CD4-positive, alpha-beta T cell (primary cell): ENCODE measurements around the gene AK8. TPM values are rescaled to one million over a fixed set of nuclear protein-coding genes. Genes with fewer than 3 reads are reported as not detected.

Source experiments
- ATAC-seq: fragments of 200-7000 bp; cut with Tn5 transposase; one replicate; pipeline ENCODE4 v1.10.0; 2022; ENCODE audit warnings: mild to moderate bottlenecking; ENCODE audit not compliant: poor library complexity
- CTCF ChIA-PET: fragments of 350-600 bp; sonication (Branson Sonifier 250); formaldehyde crosslinking; loops from one replicate; lab custom pipeline; 2021; ENCODE audit warnings: antibody characterized with exemption, inconsistent platforms; lab: Charles Lee
- POLR2A ChIA-PET: fragments of 350-600 bp; sonication (Branson Sonifier 250); formaldehyde crosslinking; loops from one replicate; lab custom pipeline; 2021; ENCODE audit warnings: antibody characterized with exemption, inconsistent platforms; lab: Charles Lee
- DNase-seq, 14 experiments: peaks; one replicate each; pipeline ENCODE4 v3.0.0-alpha.2; 2013 to 2020; ENCODE audit warnings: mixed read lengths in 2 of 14
- H3K27ac ChIP-seq, 2 donors: one replicate each; pipeline versions ENCODE4 v1.5.1 to v1.7.0; 2013; ENCODE audit warnings: low read length in 2 of 2, low read depth in 1 of 2, mild to moderate bottlenecking in 1 of 2
- H3K27me3 ChIP-seq, 2 experiments: 1 replicate in 1 of 2; 2 replicates in 1 of 2; pipeline versions ENCODE4 v1.6.1 to v1.7.0; 2013; ENCODE audit warnings: low read length in 2 of 2, control low read depth in 1 of 2, mild to moderate bottlenecking in 1 of 2, moderate library complexity in 1 of 2; ENCODE audit not compliant: insufficient read depth in 2 of 2, control insufficient read depth in 1 of 2
- H3K36me3 ChIP-seq: one replicate; pipeline ENCODE4 v1.6.1; 2013; ENCODE audit warnings: low read length, control low read depth; ENCODE audit not compliant: insufficient read depth
- H3K4me1 ChIP-seq: one replicate; pipeline ENCODE4 v1.6.1; 2013; ENCODE audit warnings: low read length, control low read depth; ENCODE audit not compliant: insufficient read depth
- H3K4me3 ChIP-seq: one replicate; pipeline ENCODE4 v1.5.1; 2013; ENCODE audit warnings: mild to moderate bottlenecking, low read length, moderate library complexity
- H3K9me3 ChIP-seq, 2 experiments: 1 replicate in 1 of 2; 2 replicates in 1 of 2; pipeline versions ENCODE4 v1.6.1 to v1.7.0; 2013; ENCODE audit warnings: low read length in 2 of 2, mild to moderate bottlenecking in 2 of 2, control low read depth in 1 of 2, moderate library complexity in 1 of 2; ENCODE audit not compliant: control insufficient read depth in 1 of 2, insufficient read depth in 1 of 2
- H3K27ac Mint-ChIP-seq: one replicate; pipeline ENCODE4 v1.8.0; 2020; ENCODE audit warnings: mixed read lengths
- H3K27me3 Mint-ChIP-seq: one replicate; pipeline ENCODE4 v1.8.0; 2021; ENCODE audit warnings: mixed read lengths
- H3K36me3 Mint-ChIP-seq: one replicate; pipeline ENCODE4 v1.8.0; 2021; ENCODE audit warnings: low read depth, mixed read lengths
- H3K4me1 Mint-ChIP-seq: one replicate; pipeline ENCODE4 v1.8.0; 2021; ENCODE audit warnings: low read depth, mixed read lengths
- H3K4me3 Mint-ChIP-seq: one replicate; pipeline ENCODE4 v1.8.0; 2020; ENCODE audit warnings: mild to moderate bottlenecking, mixed read lengths
- H3K9me3 Mint-ChIP-seq: one replicate; pipeline ENCODE4 v1.8.0; 2020; ENCODE audit warnings: mixed read lengths
- CTCF ChIP-seq: fragments of 200-600 bp; IDR thresholded peaks from one replicate; pipeline ENCODE4 v1.8.0; 2022; ENCODE audit warnings: antibody characterized with exemption, mild to moderate bottlenecking
- intact Hi-C, 2 experiments: fragments of 100-400 bp; cut with DNase I in 1 of 2; cut with micrococcal nuclease in 1 of 2; formaldehyde crosslinking; loops; one replicate each; pipeline versions ENCODE4 v1.15.1 to v1.9.0; 2023 to 2025; cut with DNase I, micrococcal nuclease
- total RNA-seq, 174 experiments: library from RNA in 2 of 174; stranded (reverse) in 2 of 174; gene quantifications; one replicate each; pipeline ENCODE4 v1.2.3 and lab custom pipeline; 2021 to 2026

The AK8 gene
- total RNA-seq, 2 experiments from 2014 or later = not detected

DNA sequence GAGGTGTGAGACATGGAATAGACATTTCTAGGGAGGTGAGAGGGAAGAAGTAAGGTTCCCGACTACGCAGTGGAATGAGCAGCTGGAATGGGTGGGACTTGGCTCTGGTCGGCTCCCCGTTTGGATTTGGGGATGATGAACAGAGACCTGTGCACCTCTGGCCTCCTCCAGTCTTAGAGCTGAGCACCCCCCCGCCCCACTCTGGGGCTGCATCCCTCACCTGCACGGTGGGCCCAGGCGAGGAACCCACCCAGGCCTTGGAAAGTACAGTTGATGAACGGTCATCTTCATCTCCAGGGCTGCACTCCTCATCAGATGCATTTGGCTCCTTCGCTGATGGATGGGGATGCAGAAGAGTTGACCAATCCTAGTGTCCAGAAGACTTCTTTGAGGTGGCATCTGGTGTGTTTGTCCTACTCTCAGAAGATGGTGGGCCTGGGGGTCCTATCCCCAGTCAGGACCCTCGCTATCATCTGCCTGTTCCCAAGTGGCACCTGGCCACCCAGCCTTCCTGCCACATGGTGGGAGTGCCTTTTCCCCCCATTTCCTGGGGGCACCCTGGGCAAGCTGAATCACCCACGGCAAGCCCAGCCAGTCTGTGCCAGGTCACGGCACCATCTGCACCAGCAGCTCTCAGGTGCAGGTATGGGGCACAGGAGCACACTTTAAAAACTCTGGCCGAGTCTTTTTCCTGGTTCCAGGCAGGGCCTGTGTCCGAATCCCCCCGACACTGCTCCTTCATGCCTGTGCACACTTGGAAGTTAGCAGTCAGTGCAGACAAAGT is 137.4 kb downstream of the AK8 start:
- intact Hi-C loops = no loop called here
- Mint-ChIP-seq H3K4me3 (no peak overlapping the region), H3K4me1 (no peaks in the 10 kb centered on the region), H3K9me3 (no peaks in the 10 kb centered on the region), H3K27me3 (peaks cover 62% of the 10 kb centered on the region), H3K27ac (no peak overlapping the region), H3K36me3 (no peaks in the 10 kb centered on the region)
- Histone ChIP-seq H3K36me3 (no peaks in the 10 kb centered on the region), H3K27ac (no peak overlapping the region), H3K27me3 (peaks cover 35 to 39% of the 10 kb centered on the region in 2 experiments), H3K9me3 (no peaks in the 10 kb centered on the region), H3K4me1 (no peaks in the 10 kb centered on the region), H3K4me3 (no peak overlapping the region)
- ChIA-PET CTCF (no interaction called here), POLR2A (no interaction called here)
- no peak for ATAC-seq
- no peak for DNase-seq
- no peak for TF ChIP-seq CTCF

GRCh38 chr9:132739710-132740310 is 138.3 kb downstream of the AK8 start:
- ChIA-PET CTCF (no interaction called here), POLR2A (no interaction called here)
- DNase-seq (no peak), ATAC-seq (no peak)
- Histone ChIP-seq H3K27me3 (peaks cover 28 to 30% of the 10 kb centered on the region in 2 experiments), H3K9me3 (no peaks in the 10 kb centered on the region), H3K4me3 (no peak overlapping the region), H3K27ac (no peak overlapping the region), H3K4me1 (no peaks in the 10 kb centered on the region), H3K36me3 (no peaks in the 10 kb centered on the region)
- peaks cover 61% of the 10 kb centered on the region for H3K27me3 Mint-ChIP-seq
- no peak overlapping the region for H3K4me3 Mint-ChIP-seq
- no peaks in the 10 kb centered on the region for H3K36me3 Mint-ChIP-seq
- no peaks in the 10 kb centered on the region for H3K4me1 Mint-ChIP-seq
- intact Hi-C loops = no loop called here
- no peak for TF ChIP-seq CTCF
- no peaks in the 10 kb centered on the region for H3K9me3 Mint-ChIP-seq
- no peak overlapping the region for H3K27ac Mint-ChIP-seq

- POLR2A ChIA-PET = no interaction called here
- peaks cover 0 to 4% of the 10 kb centered on the region in 2 experiments for H3K27me3 ChIP-seq
- no peak overlapping the region for H3K4me3 ChIP-seq
- Mint-ChIP-seq H3K4me1 (no peaks in the 10 kb centered on the region), H3K36me3 (no peaks in the 10 kb centered on the region), H3K4me3 (no peak overlapping the region), H3K27ac (no peak overlapping the region), H3K9me3 (no peaks in the 10 kb centered on the region), H3K27me3 (peaks cover 37% of the 10 kb centered on the region)
- ATAC-seq (no peak), DNase-seq (no peak)
- TF ChIP-seq CTCF = no peak
- intact Hi-C loops = no loop called here
- H3K9me3 ChIP-seq = no peaks in the 10 kb centered on the region
- H3K4me1 ChIP-seq = no peaks in the 10 kb centered on the region
- CTCF ChIA-PET = no interaction called here
- H3K36me3 ChIP-seq = no peaks in the 10 kb centered on the region
- no peak overlapping the region for H3K27ac ChIP-seq
Measured at GRCh38 chr9:132733260-132733815, 144.7 kb downstream of the AK8 start.
